Midbrain (tissue), 1 donor: ENCODE measurements around the gene PAN3.

ENCODE experiments used
- DNase-seq: peaks from one replicate; lab custom pipeline; 2025; lab: John Stamatoyannopoulos, UW

PAN3 gene

GRCh38 chr13:28337166-28338005 is 199.0 kb downstream of the PAN3 start:
- no peak for DNase-seq

GRCh38 chr13:28338006-28338574 is 199.7 kb downstream of the PAN3 start:
- no peak for DNase-seq

GRCh38 chr13:28338742-28339141 is 200.4 kb downstream of the PAN3 start:
- no peak for DNase-seq

GRCh38 chr13:28339419-28339818 is 201.1 kb downstream of the PAN3 start:
- no peak for DNase-seq

GRCh38 chr13:28340272-28340793 is 202.0 kb downstream of the PAN3 start:
- DNase-seq, result no peak

- DNase-seq, result no peak
Measured at GRCh38 chr13:28342251-28342650, 203.9 kb downstream of the PAN3 start.

GRCh38 chr13:28344163-28344562 is 205.8 kb downstream of the PAN3 start:
- no peak for DNase-seq
